ENCODE results near the gene ARHGEF19.

- TF ChIP-seq EZH2phosphoT487 (IDR thresholded peaks at IDR 0.05; ENCODE audit: insufficient read depth, low read depth) (no peak), EZH2 (IDR thresholded peaks at IDR 0.05; ENCODE audit: insufficient read depth, poor library complexity, severe bottlenecking) (no peak)
These were observed 19.9 kb upstream of the ARHGEF19 start for GRCh38 chr1:16232316-16232710.

Data from GM23248 (cell line).